Measurements from ENCODE around the gene PAK6. TPM values are rescaled to one million over a fixed set of nuclear protein-coding genes. Genes with fewer than 3 reads are reported as not detected.

The PAK6 gene
- total and polyA plus RNA-seq, 9 of the 15 experiments (the other 6 are each of a cell fraction or from before 2014, with no cell fraction given) = 0.03 to 0.74 (median 0.16) TPM; not detected in 2

DNA sequence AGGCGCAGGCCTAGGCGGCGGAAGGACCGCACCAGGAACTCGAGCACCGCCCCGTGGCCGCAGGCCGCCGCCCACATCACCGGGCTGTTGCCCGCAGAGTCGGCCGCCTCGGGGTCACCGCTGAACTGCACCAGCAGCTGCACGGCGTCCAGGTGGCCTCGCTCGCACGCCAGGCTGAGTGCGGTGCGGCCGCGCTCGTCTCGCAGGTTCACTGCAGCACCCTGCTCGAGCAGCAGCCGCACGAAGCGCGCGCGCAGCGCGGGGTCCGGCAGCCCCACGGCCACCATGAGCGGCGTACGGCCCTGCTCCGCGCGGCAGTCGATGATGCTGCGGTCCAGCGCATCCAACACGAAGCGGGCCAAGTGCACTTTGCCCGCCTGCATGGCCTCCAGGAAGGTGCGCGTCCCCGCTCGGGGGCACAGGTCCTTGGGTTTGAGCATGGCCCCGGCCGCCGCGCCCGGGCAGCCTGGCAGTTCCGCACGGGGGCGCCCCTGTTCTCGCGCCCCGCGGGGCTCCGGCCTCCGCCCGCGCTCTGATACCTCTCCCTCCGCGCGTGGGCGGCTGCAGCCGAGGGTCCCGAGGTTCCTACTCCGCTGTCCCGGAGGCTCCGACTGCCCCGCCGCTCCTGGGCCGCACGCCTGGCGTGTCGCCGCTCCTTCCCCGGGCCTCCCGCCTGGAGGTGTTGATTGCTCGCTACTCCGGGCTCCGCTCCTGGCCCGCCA is 43.4 kb downstream of the PAK6 start (continued):
- TF ChIP-seq MYC (IDR thresholded peaks at IDR 0.05; ENCODE audit: low read depth, low read length) (peak; percentile 48; the same call in 1 of the 2 replicates), MYC (CRISPR knock-in tag; IDR thresholded peaks at IDR 0.05; ENCODE audit: borderline replicate concordance, low read depth) (no peak), FOXP1 (CRISPR knock-in tag; IDR thresholded peaks at IDR 0.05) (peak; percentile 85; the same call in 1 of the 2 replicates), BRD9 (IDR thresholded peaks at IDR 0.05; ENCODE audit: low read depth, partially characterized antibody) (no peak), CCNT2 (IDR thresholded peaks at IDR 0.05; ENCODE audit: borderline replicate concordance, extremely low read depth, insufficient read length, low read depth, low read length) (no peak), HDGF (IDR thresholded peaks at IDR 0.05) (no peak), ZNF175 (CRISPR knock-in tag; IDR thresholded peaks at IDR 0.05; ENCODE audit: low read depth) (no peak), ZFPM2 (CRISPR knock-in tag; IDR thresholded peaks at IDR 0.05) (no peak), FIP1L1 (IDR thresholded peaks at IDR 0.05; ENCODE audit: low read depth, low read length, poor library complexity, severe bottlenecking) (peak; percentile 32), SIN3B (IDR thresholded peaks at IDR 0.05; ENCODE audit: low read depth) (no peak), TOE1 (IDR thresholded peaks at IDR 0.05; ENCODE audit: borderline replicate concordance) (no peak), TOE1 (CRISPR knock-in tag; IDR thresholded peaks at IDR 0.05; ENCODE audit: borderline replicate concordance, low read depth) (no peak), HDAC2 (IDR thresholded peaks at IDR 0.05) (peak; percentile 16; the same call in 1 of the 2 replicates)
- TF ChIP-seq, protein P1, sequence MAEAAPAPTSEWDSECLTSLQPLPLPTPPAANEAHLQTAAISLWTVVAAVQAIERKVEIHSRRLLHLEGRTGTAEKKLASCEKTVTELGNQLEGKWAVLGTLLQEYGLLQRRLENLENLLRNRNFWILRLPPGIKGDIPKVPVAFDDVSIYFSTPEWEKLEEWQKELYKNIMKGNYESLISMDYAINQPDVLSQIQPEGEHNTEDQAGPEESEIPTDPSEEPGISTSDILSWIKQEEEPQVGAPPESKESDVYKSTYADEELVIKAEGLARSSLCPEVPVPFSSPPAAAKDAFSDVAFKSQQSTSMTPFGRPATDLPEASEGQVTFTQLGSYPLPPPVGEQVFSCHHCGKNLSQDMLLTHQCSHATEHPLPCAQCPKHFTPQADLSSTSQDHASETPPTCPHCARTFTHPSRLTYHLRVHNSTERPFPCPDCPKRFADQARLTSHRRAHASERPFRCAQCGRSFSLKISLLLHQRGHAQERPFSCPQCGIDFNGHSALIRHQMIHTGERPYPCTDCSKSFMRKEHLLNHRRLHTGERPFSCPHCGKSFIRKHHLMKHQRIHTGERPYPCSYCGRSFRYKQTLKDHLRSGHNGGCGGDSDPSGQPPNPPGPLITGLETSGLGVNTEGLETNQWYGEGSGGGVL (CRISPR knock-in tag; IDR thresholded peaks at IDR 0.05) = no peak
- TF ChIP-seq, protein P2, sequence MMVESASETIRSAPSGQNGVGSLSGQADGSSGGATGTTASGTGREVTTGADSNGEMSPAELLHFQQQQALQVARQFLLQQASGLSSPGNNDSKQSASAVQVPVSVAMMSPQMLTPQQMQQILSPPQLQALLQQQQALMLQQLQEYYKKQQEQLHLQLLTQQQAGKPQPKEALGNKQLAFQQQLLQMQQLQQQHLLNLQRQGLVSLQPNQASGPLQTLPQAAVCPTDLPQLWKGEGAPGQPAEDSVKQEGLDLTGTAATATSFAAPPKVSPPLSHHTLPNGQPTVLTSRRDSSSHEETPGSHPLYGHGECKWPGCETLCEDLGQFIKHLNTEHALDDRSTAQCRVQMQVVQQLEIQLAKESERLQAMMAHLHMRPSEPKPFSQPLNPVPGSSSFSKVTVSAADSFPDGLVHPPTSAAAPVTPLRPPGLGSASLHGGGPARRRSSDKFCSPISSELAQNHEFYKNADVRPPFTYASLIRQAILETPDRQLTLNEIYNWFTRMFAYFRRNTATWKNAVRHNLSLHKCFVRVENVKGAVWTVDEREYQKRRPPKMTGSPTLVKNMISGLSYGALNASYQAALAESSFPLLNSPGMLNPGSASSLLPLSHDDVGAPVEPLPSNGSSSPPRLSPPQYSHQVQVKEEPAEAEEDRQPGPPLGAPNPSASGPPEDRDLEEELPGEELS (CRISPR knock-in tag; IDR thresholded peaks at IDR 0.05; ENCODE audit: borderline replicate concordance) = no peak
- TF ChIP-seq, protein P3, sequence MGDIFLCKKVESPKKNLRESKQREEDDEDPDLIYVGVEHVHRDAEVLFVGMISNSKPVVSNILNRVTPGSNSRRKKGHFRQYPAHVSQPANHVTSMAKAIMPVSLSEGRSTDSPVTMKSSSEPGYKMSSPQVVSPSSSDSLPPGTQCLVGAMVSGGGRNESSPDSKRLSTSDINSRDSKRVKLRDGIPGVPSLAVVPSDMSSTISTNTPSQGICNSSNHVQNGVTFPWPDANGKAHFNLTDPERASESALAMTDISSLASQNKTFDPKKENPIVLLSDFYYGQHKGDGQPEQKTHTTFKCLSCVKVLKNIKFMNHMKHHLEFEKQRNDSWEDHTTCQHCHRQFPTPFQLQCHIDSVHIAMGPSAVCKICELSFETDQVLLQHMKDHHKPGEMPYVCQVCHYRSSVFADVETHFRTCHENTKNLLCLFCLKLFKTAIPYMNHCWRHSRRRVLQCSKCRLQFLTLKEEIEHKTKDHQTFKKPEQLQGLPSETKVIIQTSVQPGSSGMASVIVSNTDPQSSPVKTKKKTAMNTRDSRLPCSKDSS (IDR thresholded peaks at IDR 0.05; ENCODE audit: low read depth, partially characterized antibody) = no peak
- TF ChIP-seq, protein P4, sequence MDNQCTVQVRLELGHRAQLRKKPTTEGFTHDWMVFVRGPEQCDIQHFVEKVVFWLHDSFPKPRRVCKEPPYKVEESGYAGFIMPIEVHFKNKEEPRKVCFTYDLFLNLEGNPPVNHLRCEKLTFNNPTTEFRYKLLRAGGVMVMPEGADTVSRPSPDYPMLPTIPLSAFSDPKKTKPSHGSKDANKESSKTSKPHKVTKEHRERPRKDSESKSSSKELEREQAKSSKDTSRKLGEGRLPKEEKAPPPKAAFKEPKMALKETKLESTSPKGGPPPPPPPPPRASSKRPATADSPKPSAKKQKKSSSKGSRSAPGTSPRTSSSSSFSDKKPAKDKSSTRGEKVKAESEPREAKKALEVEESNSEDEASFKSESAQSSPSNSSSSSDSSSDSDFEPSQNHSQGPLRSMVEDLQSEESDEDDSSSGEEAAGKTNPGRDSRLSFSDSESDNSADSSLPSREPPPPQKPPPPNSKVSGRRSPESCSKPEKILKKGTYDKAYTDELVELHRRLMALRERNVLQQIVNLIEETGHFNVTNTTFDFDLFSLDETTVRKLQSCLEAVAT (IDR thresholded peaks at IDR 0.05) = no peak
- TF ChIP-seq, protein P5, sequence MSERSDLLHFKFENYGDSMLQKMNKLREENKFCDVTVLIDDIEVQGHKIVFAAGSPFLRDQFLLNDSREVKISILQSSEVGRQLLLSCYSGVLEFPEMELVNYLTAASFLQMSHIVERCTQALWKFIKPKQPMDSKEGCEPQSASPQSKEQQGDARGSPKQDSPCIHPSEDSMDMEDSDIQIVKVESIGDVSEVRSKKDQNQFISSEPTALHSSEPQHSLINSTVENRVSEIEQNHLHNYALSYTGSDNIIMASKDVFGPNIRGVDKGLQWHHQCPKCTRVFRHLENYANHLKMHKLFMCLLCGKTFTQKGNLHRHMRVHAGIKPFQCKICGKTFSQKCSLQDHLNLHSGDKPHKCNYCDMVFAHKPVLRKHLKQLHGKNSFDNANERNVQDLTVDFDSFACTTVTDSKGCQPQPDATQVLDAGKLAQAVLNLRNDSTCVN (CRISPR knock-in tag; IDR thresholded peaks at IDR 0.05) = no peak

All from K562 (cell line).